SK-N-SH (cell line): ENCODE results near the gene RCOR1. TPM values are rescaled to one million over a fixed set of nuclear protein-coding genes. Genes with fewer than 3 reads are reported as not detected.

Experiments
- CTCF ChIA-PET: fragments of 300-600, 350-600 bp; formaldehyde crosslinking; extraction: SDS; loops from one replicate; lab custom pipeline; 2021; lab: Yijun Ruan, JAX
- POLR2A ChIA-PET: fragments of 350-600 bp; sonication (Branson Sonifier 250); formaldehyde crosslinking; extraction: SDS; loops from one replicate; lab custom pipeline; 2020; ENCODE audit warnings: antibody characterized with exemption, inconsistent platforms; lab: Yijun Ruan, JAX
- DNase-seq: peaks from one replicate; pipeline ENCODE4 v3.0.0; 2012
- H2AFZ ChIP-seq: fragments of 200-600 bp; sonication (generic); 2 replicates; pipeline ENCODE4 v1.8.1; 2016; ENCODE audit warnings: antibody characterized with exemption, mild to moderate bottlenecking, low read depth
- H3F3A ChIP-seq: fragments of 200-600 bp; sonication (generic); replicated peaks from 2 replicates; pipeline ENCODE3; 2016; ENCODE audit warnings: antibody characterized with exemption, mild to moderate bottlenecking; ENCODE audit not compliant: insufficient read depth
- H3K27ac ChIP-seq, 2 experiments: fragments of 200-500 bp in 1 of 2; fragments of 200-600 bp in 1 of 2; sonication (Bioruptor generic) in 1 of 2; sonication (generic), shearing (Covaris generic) in 1 of 2; 2 replicates each; pipeline versions ENCODE4 v1.5.1 to v1.6.1; 2014 to 2016; ENCODE audit warnings: low read depth in 2 of 2, inconsistent platforms in 1 of 2, low read length in 1 of 2, mild to moderate bottlenecking in 1 of 2, mixed read lengths in 1 of 2
- H3K27me3 ChIP-seq: fragments of 200-600 bp; sonication (generic), shearing (Covaris generic); 2 replicates; pipeline ENCODE4 v1.6.1; 2016; ENCODE audit warnings: mixed run types; ENCODE audit not compliant: insufficient read depth
- H3K36me3 ChIP-seq, 2 experiments: fragments of 200-500 bp in 1 of 2; fragments of 200-600 bp in 1 of 2; sonication (Bioruptor generic) in 1 of 2; sonication (generic) in 1 of 2; replicated peaks in 1 of 2; 2 replicates each; pipeline versions ENCODE3 to v1.5.1; 2014 to 2016; ENCODE audit warnings: low read length in 1 of 2, mild to moderate bottlenecking in 1 of 2; ENCODE audit not compliant: insufficient read depth in 2 of 2, control insufficient read depth in 1 of 2
- H3K4me1 ChIP-seq, 2 experiments: fragments of 200-500 bp in 1 of 2; fragments of 200-600 bp in 1 of 2; sonication (Bioruptor generic) in 1 of 2; sonication (generic), shearing (Covaris generic) in 1 of 2; 2 replicates each; pipeline versions ENCODE4 v1.5.1 to v1.6.1; 2014 to 2016; ENCODE audit warnings: low read depth in 1 of 2, low read length in 1 of 2, mixed run types in 1 of 2; ENCODE audit not compliant: insufficient read depth in 2 of 2, control insufficient read depth in 1 of 2
- H3K4me2 ChIP-seq: fragments of 200-600 bp; sonication (generic), shearing (Covaris generic); 2 replicates; pipeline ENCODE4 v1.6.1; 2017; ENCODE audit warnings: mixed run types
- H3K4me3 ChIP-seq, 2 experiments: fragments of 200-500 bp in 1 of 2; fragments of 200-600 bp in 1 of 2; sonication (Bioruptor generic) in 1 of 2; sonication (generic), shearing (Covaris generic) in 1 of 2; 2 replicates each; pipeline versions ENCODE4 v1.5.1 to v1.8.1; 2014 to 2016; ENCODE audit warnings: low read depth in 2 of 2, inconsistent platforms in 1 of 2, low read length in 1 of 2, mild to moderate bottlenecking in 1 of 2, mixed read lengths in 1 of 2, moderate library complexity in 1 of 2
- H3K79me2 ChIP-seq: fragments of 200-600 bp; sonication (generic); 2 replicates; pipeline ENCODE4 v1.8.1; 2017; ENCODE audit warnings: mild to moderate bottlenecking; ENCODE audit not compliant: insufficient read depth
- H3K9ac ChIP-seq: fragments of 200-600 bp; sonication (generic); 2 replicates; pipeline ENCODE4 v1.6.1; 2017; ENCODE audit warnings: mixed run types
- H3K9me2 ChIP-seq: fragments of 200-600 bp; sonication (generic); 2 replicates; pipeline ENCODE4 v1.6.1; 2017; ENCODE audit warnings: mixed run types
- H3K9me3 ChIP-seq: fragments of 200-600 bp; sonication (generic); 2 replicates; pipeline ENCODE4 v1.6.1; 2017; ENCODE audit warnings: mixed run types, mild to moderate bottlenecking, moderate library complexity
- H4K20me1 ChIP-seq: fragments of 200-600 bp; sonication (generic); 2 replicates; pipeline ENCODE4 v1.6.1; 2017; ENCODE audit warnings: mild to moderate bottlenecking, mixed run types; ENCODE audit not compliant: insufficient read depth
- EP300 ChIP-seq, 2 experiments: IDR thresholded peaks; 2 replicates each; pipeline versions ENCODE4 v1.4.0 to v1.6.1; 2012; ENCODE audit warnings: borderline replicate concordance in 1 of 2, low read depth in 1 of 2, low read length in 1 of 2
- FOSL2 ChIP-seq: IDR thresholded peaks from 2 replicates; pipeline ENCODE4 v1.4.0; 2012; ENCODE audit warnings: low read depth, mild to moderate bottlenecking, moderate library complexity, borderline replicate concordance
- FOXM1 ChIP-seq: IDR thresholded peaks from 2 replicates; pipeline ENCODE4 v1.4.0; 2012; ENCODE audit warnings: low read depth, mild to moderate bottlenecking
- MAX ChIP-seq: IDR thresholded peaks from 2 replicates; pipeline ENCODE4 v1.4.0; 2012; ENCODE audit warnings: low read depth
- MEF2A ChIP-seq: IDR thresholded peaks from 2 replicates; pipeline ENCODE4 v1.4.0; 2012; ENCODE audit warnings: low read depth, borderline replicate concordance
- NRF1 ChIP-seq: IDR thresholded peaks from 2 replicates; pipeline ENCODE4 v1.6.1; 2012; ENCODE audit warnings: low read depth, mild to moderate bottlenecking, low read length
- PBX3 ChIP-seq: IDR thresholded peaks from 2 replicates; pipeline ENCODE4; 2012
- RFX5 ChIP-seq: IDR thresholded peaks from 2 replicates; pipeline ENCODE4 v1.6.1; 2012; ENCODE audit warnings: mild to moderate bottlenecking, improper control_type of control experiment, low read length
- SIN3A ChIP-seq: IDR thresholded peaks from 2 replicates; pipeline ENCODE4 v1.6.1; 2012; ENCODE audit warnings: low read depth, mild to moderate bottlenecking, low read length, moderate library complexity, borderline replicate concordance
- ZBTB33 ChIP-seq: IDR thresholded peaks from 2 replicates; pipeline ENCODE4 v1.4.0; 2012; ENCODE audit warnings: low read depth, borderline replicate concordance
- WGBS: methylation state at CpG from one replicate; pipeline ENCODE4 v1.1.6; 2017; ENCODE audit warnings: low lambda C conversion rate; 5-methylcytosine and 5-hydroxymethylcytosine counted together
- polyA plus RNA-seq, 3 experiments: library from polyadenylated mRNA; depleted of rRNA; stranded (reverse); fragments of >200 nt; gene quantifications; 2 replicates each; pipeline ENCODE4 v1.2.3, GENCODE V29; 2012
- small RNA-seq, 7 experiments: library from RNA; depleted of rRNA; stranded (forward); fragments of <200 nt; gene quantifications; one replicate each; pipeline ENCODE3, GENCODE V24; 2012

RCOR1 gene
- polyA plus RNA-seq, 1 of the 3 experiments (the other 2 are of a cell fraction) = 8.5 TPM

- TF ChIP-seq ZBTB33 = no peak
- TF ChIP-seq SIN3A = no peak
- no peak for TF ChIP-seq RFX5
- TF ChIP-seq FOSL2 = no peak
Measured at GRCh38 chr14:102779084-102779462, 186.6 kb downstream of the RCOR1 start (continued).

GRCh38 chr14:102779574-102780315 is 187.3 kb downstream of the RCOR1 start:
- H3K9me2 ChIP-seq = no peaks in the 10 kb centered on the region
- peaks cover 12 to 32% of the 10 kb centered on the region in 2 experiments; a peak in 3 of 4 replicates for H3K4me1 ChIP-seq
- WGBS = 94% methylated on average over 13 of the region's 13 CpGs
- H3K79me2 ChIP-seq = peaks cover 67% of the 10 kb centered on the region
- no peak overlapping the region for H2AFZ ChIP-seq
- POLR2A ChIA-PET = no interaction called here
- no peak for DNase-seq
- H3K4me2 ChIP-seq = peak overlapping the region; percentile 75
- peaks cover 19% of the 10 kb centered on the region for H3F3A ChIP-seq
- no peak overlapping the region for H3K9ac ChIP-seq
- H3K27me3 ChIP-seq = no peaks in the 10 kb centered on the region
- no peak for TF ChIP-seq EP300 (IDR thresholded peaks at IDR 0.05; ENCODE audit: borderline replicate concordance in 1 of 2, low read depth in 1 of 2, low read length in 1 of 2)
- TF ChIP-seq NRF1 = no peak
- no peak for TF ChIP-seq MAX
- no peak for TF ChIP-seq PBX3
- no peak for TF ChIP-seq RFX5
- no peak for TF ChIP-seq FOXM1
- no peak for TF ChIP-seq MEF2A
- H4K20me1 ChIP-seq = peaks cover 57% of the 10 kb centered on the region
- H3K4me3 ChIP-seq = no peak overlapping the region
- H3K27ac ChIP-seq = no peak overlapping the region
- H3K9me3 ChIP-seq = no peaks in the 10 kb centered on the region
- CTCF ChIA-PET = interaction anchor here (1.4 kb wide), 1 partner anchor 85 kb away, joined by 3 read pairs; no protein-coding TSS in a partner anchor
- no peaks in the 10 kb centered on the region for H3K36me3 ChIP-seq

Small RNA genes lying within 50 kb of the gene (small RNA-seq; reads per million reads assigned to genes)
- gene RF00019 = 0 reads per million in 7 experiments
- 0 reads per million in 7 experiments for gene RN7SL546P

Other genes starting within 250 kb of the RCOR1 start
- gene CINP, start 229.8 kb upstream of the RCOR1 start, polyA plus RNA-seq (2012; rRNA removed) = 50.4 and 59.3 TPM in 2 replicates
- gene TECPR2, start 229.7 kb upstream of the RCOR1 start, polyA plus RNA-seq (2012; rRNA removed) = 6.9 and 8.1 TPM in 2 replicates
- gene ANKRD9, start 82.9 kb upstream of the RCOR1 start, polyA plus RNA-seq (2012; rRNA removed) = 21.3 and 21.4 TPM in 2 replicates
- gene TRAF3, start 184.8 kb downstream of the RCOR1 start, polyA plus RNA-seq (2012; rRNA removed) = 16.5 and 17.9 TPM in 2 replicates